ENCODE data around the gene NEO1.
A peak's percentile ranks its signal among the peaks of the same experiment; 100 is the strongest.
"Not testable (repeated sequence)": the region's sequence is repeated elsewhere in the genome, so short reads cannot be mapped to it uniquely, and the experiment has no call there.

Gene NEO1

DNA sequence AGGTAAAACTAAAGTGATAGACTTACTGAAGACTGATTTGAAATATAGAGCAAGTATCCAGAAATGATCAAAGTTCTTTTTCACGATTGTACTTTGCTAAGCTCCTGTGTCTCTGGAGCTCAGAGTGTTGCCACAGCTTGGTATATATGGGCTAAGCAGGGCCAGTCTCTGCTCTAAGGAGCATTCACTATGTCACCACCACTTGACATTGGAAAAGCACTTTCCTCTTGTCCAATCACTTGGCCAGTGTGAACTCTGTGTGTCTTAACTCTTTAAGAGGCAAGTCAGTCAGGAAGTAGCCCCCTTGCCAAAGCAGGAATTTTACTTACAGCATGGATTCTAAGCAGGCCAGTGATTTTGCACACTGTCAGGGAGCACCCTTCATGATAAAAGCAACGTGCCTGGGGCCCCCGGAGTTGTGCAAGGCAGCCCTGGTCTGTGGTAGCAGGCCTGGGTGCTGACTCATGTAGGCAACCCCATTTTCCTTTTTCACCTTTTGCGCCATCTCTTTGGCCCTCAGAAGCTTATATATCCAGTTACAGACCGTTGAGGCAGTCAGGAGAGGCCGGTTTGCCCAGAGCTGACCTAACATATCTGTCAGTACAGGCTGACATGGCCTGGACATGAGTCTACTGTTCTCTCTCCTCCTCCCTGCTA, 243.5 kb downstream of the NEO1 start:
- no peak overlapping the region for H3K4me3 ChIP-seq (ENCODE audit: low read depth, low read length)
- TF ChIP-seq, protein P1, sequence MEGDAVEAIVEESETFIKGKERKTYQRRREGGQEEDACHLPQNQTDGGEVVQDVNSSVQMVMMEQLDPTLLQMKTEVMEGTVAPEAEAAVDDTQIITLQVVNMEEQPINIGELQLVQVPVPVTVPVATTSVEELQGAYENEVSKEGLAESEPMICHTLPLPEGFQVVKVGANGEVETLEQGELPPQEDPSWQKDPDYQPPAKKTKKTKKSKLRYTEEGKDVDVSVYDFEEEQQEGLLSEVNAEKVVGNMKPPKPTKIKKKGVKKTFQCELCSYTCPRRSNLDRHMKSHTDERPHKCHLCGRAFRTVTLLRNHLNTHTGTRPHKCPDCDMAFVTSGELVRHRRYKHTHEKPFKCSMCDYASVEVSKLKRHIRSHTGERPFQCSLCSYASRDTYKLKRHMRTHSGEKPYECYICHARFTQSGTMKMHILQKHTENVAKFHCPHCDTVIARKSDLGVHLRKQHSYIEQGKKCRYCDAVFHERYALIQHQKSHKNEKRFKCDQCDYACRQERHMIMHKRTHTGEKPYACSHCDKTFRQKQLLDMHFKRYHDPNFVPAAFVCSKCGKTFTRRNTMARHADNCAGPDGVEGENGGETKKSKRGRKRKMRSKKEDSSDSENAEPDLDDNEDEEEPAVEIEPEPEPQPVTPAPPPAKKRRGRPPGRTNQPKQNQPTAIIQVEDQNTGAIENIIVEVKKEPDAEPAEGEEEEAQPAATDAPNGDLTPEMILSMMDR (IDR thresholded peaks at IDR 0.05; ENCODE audit: control insufficient read depth, extremely low read depth, insufficient read depth) = no peak
- DNase-seq (ENCODE audit: low read depth) = no peak

DNA sequence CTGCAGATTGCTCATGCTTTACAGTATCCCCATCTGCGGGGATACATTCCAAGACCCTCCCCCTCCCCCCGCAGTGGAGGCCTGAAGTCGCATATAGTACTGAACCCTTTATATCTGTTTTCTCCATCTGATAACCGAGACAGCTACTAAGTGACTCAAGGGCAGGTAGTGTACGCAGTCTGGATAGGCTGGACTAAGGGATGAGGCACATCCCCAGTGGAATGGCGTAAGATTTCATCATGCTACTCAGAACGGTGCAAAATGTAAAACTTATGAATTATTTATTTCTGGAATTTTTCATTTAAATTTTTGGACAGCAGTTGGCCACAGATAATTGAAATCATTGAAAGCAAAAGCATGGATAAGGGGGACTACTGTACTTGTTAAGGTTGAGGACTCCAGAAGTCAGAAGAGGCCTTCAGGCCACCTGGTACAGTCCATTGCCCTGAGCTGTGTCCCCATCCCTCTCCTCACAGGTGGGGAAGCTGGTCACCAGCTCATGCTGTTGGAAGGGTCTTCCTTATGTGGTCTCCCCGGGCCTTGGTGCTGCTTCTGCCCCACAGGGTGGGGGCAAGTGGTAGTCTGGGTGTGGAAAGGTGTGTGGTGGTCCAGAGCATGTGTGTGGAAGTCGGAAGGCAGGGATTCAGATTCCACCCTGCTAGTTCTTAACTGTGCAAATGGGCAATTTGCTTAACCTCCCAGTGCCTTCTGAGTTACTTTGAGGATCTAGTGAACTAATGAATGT, 244.5 kb downstream of the NEO1 start:
- no peak for DNase-seq (ENCODE audit: low read depth)
- no peak overlapping the region for H3K4me3 ChIP-seq (ENCODE audit: low read depth, low read length)

DNA sequence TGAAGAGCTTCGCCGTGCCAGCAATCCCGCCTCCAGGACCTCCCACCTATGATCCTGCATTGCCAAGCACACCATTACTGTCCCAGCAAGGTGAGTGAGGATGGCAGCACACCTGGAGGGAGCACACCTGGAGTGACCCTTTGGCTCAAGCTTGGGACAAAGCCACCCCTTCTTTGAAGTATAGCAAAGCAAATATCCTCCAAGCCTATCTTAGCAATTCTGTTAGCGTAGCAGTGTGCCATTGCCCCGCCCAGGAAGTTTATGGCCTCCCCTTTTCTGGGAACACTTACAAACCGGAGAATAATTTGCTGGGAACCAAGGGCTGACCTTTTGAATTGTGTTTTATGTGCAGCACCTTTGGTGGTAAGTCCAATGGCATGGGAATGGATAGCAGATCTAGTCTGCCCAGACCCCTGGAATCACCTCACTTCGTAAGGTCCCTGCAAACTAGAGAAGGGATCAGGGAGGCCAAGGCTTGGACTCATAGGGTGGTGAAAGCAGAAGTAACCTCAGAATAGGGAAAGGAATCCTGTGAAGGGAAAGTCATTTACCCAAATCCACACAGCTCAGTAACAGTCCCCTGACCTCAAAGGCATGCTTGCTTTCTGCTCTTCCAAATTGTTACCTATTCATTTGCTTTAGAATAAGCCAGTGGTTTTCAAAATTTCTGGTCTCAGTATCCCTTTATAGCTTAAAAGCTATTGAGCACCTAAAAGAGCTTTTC, 246.4 kb downstream of the NEO1 start:
- no peak for DNase-seq (ENCODE audit: low read depth)
- TF ChIP-seq, protein P1 (IDR thresholded peaks at IDR 0.05; ENCODE audit: control insufficient read depth, extremely low read depth, insufficient read depth) = no peak
- no peak overlapping the region for H3K4me3 ChIP-seq (ENCODE audit: low read depth, low read length)

More for the DNA sequence above, 244.5 kb downstream of the NEO1 start:
- TF ChIP-seq, protein P1 (IDR thresholded peaks at IDR 0.05; ENCODE audit: control insufficient read depth, extremely low read depth, insufficient read depth) = no peak

DNA sequence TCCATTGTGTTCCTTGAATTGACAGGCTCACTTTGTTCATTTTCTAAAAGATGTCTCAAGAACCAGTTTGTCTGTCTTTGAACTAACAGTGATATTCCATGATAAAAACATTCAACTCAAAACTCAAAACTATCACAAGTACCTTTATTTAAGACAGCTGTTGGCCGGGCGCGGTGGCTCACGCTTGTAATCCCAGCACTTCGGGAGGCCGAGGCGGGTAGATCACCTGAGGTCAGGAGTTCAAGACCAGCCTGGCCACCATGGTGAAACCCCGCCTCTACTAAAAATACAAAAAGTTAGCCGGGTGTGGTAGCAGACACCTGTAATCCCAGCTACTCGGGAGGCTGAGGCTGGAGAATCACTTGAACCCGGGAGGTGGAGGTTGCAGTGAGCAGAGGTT, 248.0 kb downstream of the NEO1 start:
- DNase-seq (ENCODE audit: low read depth) = not testable (repeated sequence)

DNA sequence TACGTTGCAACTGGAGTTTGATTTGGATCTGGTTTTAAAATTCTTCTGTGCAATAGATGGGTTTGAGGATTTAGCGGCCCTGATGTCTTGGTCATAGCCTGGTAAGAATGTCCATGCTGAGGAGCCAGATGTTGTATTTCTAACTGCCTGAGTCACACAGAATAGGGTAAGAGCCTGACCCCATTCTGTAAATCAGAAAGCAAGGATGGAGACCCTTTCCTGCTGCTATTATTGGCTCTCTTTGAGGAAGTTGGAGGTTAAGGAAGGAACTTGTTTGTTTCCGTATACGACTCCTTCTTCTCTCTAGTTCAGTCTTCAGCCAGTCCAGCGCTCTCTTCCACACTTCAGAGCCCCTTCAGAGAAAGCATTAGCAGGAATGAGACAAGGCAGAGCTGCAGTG, 251.4 kb downstream of the NEO1 start:
- no peak overlapping the region for H3K4me3 ChIP-seq (ENCODE audit: low read depth, low read length)
- TF ChIP-seq, protein P1 (IDR thresholded peaks at IDR 0.05; ENCODE audit: control insufficient read depth, extremely low read depth, insufficient read depth) = no peak
- DNase-seq (ENCODE audit: low read depth) = no peak

More for the DNA sequence above, 248.0 kb downstream of the NEO1 start:
- H3K4me3 ChIP-seq (ENCODE audit: low read depth, low read length) = not testable (repeated sequence)

DNA sequence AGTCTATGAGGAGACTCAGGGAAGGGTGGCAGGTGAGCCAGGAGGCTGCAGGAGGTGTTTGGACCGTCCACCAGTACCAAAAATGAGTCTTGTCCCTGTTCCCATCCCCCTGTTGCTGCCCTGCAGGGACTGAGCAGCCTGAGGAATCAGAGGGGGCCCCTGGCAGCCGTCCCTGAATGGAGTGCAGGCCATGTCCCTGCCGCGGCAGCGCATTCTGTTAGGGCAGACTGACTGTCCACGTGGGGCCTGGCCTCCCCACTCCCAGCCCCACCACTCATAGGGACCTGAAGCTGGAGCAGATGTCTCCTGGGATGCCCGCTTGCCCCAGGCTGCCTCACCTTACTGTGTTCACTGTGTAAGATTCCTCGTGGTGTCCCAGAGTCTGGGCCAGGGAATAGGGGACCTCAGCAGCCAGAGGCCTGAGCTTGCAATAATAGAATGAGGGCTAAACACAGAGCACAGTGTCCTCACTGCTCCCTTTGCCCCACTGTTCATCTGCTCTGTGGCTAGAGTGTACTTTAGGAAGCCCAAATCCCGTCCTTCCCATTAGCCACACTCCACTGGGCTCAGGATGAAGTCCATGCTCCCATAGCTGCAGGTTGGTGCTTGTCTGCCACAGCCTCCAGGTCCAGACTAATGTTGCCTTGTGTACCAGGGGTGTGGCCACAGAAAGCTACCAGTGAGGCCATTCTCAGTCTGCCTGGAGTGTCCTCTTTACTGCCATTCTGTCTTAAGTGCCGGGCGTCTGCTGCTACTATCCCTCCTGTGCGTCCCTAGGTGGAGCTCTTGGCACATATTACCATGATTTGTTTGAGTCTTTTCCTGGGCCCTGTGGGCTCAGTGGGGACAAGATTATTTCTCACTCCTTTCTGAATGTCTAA, 253.3 kb downstream of the NEO1 start:
- H3K4me3 ChIP-seq (ENCODE audit: low read depth, low read length) = no peak overlapping the region
- DNase-seq (ENCODE audit: low read depth) = peak; percentile 59
- TF ChIP-seq, protein P1 (IDR thresholded peaks at IDR 0.05; ENCODE audit: control insufficient read depth, extremely low read depth, insufficient read depth) = peak; percentile 93

All from LNCaP clone FGC (cell line).